K562 (cell line): Measurements from ENCODE around the gene NKAIN4.
"Not testable (repeated sequence)": the region's sequence is repeated elsewhere in the genome, so short reads cannot be mapped to it uniquely, and the experiment has no call there.

Source experiments
- HDAC1 ChIP-seq, 2 experiments: fragments of 450-650 bp; IDR thresholded peaks; 2 replicates each; pipeline ENCODE4 v1.6.1; 2016 to 2017; ENCODE audit warnings: inconsistent platforms in 1 of 2, mild to moderate bottlenecking in 1 of 2, moderate library complexity in 1 of 2
- MYC ChIP-seq, 2 experiments: fragments of 250-450 bp in 1 of 2; sonication (Bioruptor Pico) in 1 of 2; IDR thresholded peaks; 2 replicates each; pipeline versions ENCODE4 v1.5.1 to v1.6.1; 2012 to 2021; ENCODE audit warnings: low read depth in 2 of 2, borderline replicate concordance in 1 of 2, improper control_type of control experiment in 1 of 2, low read length in 1 of 2, mild to moderate bottlenecking in 1 of 2, moderate library complexity in 1 of 2
- RHOXF2B ChIP-seq: fragments of 250-450 bp; sonication (Bioruptor Pico); conservative IDR thresholded peaks from 2 replicates; pipeline ENCODE4 v1.5.1; 2021

GRCh38 chr20:63251350-63251749 is 2.9 kb downstream of the NKAIN4 start:
- TF ChIP-seq HDAC1 (IDR thresholded peaks at IDR 0.05); MYC (IDR thresholded peaks at IDR 0.05; ENCODE audit: low read depth, low read length); MYC (CRISPR knock-in tag; IDR thresholded peaks at IDR 0.05; ENCODE audit: borderline replicate concordance, low read depth); RHOXF2B: not testable (repeated sequence)
